Kasumi-1 (cell line): ENCODE results near the gene PHYHD1.
A peak's percentile ranks its signal among the peaks of the same experiment; 100 is the strongest.

ENCODE experiments used
- DNase-seq, 2 experiments: peaks; one replicate each; lab custom pipeline; 2025; lab: John Stamatoyannopoulos, UW

Gene PHYHD1

GRCh38 chr9:128920381-128921058 lies at the start of gene PHYHD1:
PHYHD1 (plus strand) TSS chr9:128920982; CDS start chr9:128922324, 1,342 bp downstream.
- DNase-seq, result no peak

DNA sequence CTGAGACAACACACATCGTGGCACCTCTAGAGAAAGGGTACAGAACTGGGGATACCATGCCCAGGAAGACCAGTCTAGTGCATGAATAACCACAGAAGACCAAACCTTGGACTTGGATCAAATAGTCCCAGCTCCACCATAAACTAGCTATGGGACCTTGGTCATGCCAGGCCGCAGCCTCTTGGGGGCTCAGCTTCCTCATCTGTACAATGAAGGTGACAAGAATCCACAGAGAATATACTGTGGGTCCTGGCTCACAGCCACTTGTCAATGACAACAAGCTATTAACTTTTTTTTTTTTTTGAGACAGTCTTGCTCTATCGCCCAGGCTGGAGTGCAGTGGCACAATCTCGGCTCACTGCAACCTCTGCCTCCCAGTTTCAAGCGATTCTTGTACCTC lies 42.9 kb upstream of the PHYHD1 start:
- peak; percentile 4 to 34 for DNase-seq

DNA sequence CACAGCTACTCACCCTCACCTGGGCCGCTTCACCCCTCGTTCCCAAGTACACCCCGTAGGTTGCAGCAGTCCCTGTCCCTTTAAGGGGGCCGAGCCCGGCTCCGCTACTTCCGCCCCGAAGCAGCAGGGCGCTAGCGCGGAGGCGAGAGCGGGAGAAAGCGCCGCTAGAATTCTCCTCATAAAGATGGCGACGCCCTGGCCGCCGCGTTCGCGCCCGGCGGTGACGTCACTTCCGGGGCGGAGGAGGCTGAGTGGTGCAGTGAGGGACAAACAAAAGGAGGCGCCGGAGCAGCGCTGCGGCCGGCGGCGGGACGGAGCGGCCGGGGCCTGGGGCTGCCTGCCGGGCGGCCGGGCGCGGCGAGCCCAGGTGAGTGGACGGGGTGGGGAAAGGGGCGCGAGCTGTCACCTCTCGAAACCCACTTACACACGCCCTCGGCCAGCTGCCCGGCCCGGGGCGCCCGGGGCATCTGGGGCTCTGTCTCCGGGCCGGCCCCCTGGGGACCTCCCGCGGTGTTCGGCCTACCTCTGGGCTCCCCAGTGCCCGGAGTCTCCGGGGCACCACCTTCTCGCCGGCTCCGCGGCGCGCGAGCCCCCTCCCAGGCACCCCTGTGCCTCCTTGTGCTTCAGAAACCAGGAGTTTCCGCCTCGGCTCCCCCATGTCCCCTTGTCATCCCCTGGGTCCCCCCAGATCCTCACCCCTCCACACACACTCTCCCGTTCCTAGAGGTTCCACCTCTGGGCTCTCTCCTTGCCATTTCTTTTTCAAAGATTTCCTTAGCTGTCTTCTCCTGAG lies 38.7 kb upstream of the PHYHD1 start, which contains the start of the genes KYAT1 and LRRC8A:
Gene KYAT1 (minus strand): TSS at position 67 of the 793 bp plus-strand sequence. CDS start 36,545 bp downstream, outside the sequence.
Gene LRRC8A (plus strand): TSS at position 250 of the 793 bp plus-strand sequence. CDS start 25,032 bp downstream, outside the sequence.
- peak; percentile 95 for DNase-seq

DNA sequence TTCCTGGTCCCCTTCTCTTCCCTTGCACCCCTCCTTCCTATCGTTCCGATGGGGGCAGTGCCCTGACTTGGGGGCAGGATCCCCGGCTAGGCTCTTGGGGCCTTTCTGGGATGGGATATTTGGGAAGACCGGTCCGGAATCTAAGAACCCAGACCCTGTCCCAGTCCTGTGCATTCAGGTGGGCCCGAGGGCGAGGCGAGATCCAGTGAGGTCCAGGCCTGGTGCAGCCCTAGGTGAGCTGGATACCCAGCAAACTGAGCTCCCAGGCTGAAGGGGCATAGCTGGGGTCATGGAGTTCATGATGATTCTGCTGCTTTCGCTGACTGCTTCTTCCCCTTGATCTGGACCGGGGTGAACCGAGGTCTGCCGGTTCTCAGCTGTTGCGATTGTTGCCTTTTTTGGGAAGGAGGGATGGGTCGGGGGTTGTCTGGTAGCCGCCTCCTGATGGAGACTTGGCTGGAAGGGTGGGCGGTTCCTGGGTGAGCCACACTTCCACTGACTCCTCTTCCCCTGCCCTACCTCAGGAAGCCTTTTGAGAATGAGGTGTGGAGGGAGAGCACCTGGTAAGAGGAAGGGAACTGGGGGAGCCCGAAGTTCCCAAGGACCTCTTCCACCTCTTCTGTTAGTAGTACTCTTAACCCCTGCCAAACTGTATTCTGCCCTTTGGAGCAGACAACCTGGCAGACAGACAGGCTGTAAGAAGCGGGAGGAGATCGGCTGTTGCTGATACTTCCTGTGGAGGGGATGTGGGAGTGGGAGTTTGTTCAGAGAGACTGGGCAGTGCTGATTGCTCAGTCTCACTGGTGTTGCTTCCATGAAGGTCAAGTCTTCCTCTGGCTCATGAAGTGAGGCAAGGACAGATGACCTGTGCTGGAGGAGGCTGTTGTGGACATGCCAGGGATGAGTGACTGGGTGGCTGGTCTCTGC lies 37.8 kb upstream of the PHYHD1 start:
- peak; percentile 20 to 37 for DNase-seq

GRCh38 chr9:128884164-128884563 lies 36.6 kb upstream of the PHYHD1 start:
- DNase-seq, result no peak

DNA sequence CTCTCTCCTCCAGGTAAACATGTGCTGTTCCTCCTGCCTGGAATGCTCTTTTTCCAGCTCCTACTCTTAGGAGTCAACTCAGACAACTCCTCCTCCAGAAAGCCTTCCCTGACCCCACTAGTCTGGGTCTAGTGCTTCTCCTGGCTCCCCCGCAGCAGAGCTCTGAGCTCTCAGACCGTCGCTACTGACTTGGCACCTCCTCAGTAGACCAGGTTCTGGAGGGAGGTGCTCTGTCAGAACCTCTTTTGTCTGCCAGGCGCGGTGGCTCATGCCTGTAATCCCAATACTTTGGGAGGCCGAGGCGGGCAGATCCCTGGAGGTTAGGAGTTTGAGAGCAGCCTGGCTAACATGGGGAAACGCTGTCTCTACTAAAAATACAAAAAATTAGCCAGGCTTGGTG lies 35.4 kb upstream of the PHYHD1 start:
- DNase-seq, result no peak

GRCh38 chr9:128885798-128886197 lies 35.0 kb upstream of the PHYHD1 start:
- no peak for DNase-seq

DNA sequence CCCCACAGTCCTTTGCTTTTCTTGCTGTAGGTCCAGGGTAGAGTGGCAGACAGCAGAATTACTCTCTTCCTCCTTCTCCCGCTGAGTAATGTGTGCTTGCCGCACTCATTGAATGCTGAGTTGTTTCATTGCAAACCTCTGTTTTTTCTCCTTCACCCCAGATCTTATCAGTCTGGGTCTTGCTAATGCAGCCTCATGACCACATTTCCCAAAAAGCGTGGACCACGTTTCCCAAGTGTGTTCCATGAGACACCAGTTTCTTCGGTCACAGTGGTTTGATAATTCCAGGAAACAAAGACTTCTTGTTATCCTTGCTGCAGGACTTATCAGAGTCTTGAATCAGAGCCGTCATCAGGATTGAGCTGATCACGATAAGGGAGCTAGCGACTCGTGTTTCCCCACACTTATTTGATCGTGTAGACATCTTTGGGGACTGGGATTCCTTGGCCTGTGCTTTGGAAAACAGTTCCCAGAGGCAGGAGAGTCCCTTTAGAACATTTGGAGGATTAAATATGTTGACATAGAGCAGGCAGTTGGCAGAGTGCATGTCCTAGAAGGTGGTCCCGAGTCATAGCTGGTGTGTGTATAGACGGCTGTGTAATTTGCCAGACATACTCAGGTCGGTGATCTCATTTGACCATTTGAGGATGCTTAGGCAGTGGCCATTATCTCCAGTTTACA lies 34.4 kb upstream of the PHYHD1 start:
- no peak for DNase-seq

DNA sequence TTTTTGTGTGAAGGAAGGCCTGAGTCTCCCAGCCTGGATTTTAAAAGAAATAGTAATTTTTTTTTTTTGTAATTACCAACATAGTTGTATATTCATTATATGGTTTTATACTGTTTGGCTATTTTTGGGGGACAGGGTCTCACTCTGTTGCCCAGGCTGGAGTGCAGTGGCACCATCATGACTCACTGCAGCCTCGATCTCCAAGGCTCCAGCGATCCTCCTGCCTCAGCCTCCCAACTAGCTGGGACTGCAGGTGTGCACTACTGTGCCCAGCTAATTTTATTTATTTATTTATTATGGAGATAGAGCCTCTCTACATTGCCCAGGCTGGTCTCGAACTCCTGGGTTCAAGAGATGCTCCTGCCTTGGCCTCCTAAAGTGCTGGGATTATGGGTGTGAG lies 33.7 kb upstream of the PHYHD1 start:
- no peak for DNase-seq

DNA sequence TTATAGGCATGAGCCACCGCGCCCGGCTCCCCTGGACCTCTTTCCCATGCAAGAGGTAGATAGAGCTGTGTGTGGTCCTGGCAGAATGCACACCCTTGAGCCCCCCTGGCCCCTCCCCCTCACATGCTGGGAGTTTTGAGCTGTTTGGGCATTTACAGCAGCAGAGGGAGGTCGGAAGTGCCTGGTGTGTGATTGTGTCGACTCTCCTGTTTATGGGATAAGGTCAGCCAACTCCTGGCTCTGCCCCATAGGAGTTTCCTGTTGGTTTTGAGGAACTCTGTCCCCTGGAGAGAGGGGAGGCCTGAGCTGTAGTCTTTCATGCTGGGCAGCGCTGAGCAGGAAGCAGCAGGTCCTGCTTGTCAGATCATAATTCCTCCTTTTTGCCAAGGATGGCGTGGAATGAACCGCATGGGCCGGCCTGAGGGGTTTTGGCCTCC lies 32.9 kb upstream of the PHYHD1 start:
- no peak for DNase-seq

- no peak for DNase-seq
Measured at GRCh38 chr9:128891321-128892220, 29.2 kb upstream of the PHYHD1 start.

- peak; percentile 21 to 51 for DNase-seq
Measured at GRCh38 chr9:128892221-128892921, 28.4 kb upstream of the PHYHD1 start.

DNA sequence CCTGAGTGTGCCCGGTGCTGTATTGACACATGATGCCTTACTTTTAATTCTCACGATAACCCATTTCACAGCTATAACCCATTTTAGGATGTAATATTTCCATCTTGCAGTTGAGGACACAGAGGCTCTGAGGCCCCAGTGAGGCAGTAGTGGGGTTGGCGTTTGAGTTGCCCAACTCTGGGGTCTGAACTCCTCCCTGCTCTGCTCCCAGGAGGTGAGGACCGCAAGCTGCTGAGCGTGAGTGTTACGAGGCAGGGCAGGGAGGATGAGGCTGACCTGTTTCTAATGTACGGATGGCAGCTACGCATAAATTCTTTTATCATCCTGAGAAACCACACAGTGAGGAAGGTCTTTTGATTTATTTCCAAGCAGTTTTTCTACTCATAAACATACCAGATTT lies 27.4 kb upstream of the PHYHD1 start:
- DNase-seq, result no peak

DNA sequence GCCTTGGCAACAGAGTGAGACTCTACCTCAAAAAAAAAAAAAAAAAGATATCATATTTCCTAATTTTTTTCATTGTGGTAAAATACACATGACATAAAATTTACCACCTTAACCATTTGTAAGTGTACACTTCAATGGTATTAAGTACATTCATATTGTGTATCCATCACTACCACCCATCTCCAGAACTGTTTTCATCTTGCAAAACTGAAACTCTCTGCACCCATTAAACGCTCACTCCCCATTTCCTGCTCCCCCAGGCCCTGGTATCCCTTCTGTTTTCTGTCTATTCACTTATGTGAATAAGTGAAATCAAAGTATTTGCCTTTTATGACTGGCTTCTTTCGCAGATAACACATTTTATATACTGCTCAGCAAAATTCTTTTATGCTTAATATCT lies 26.0 kb upstream of the PHYHD1 start:
- DNase-seq, result no peak

- no peak for DNase-seq
Measured at GRCh38 chr9:128895556-128895955, 25.2 kb upstream of the PHYHD1 start.

DNA sequence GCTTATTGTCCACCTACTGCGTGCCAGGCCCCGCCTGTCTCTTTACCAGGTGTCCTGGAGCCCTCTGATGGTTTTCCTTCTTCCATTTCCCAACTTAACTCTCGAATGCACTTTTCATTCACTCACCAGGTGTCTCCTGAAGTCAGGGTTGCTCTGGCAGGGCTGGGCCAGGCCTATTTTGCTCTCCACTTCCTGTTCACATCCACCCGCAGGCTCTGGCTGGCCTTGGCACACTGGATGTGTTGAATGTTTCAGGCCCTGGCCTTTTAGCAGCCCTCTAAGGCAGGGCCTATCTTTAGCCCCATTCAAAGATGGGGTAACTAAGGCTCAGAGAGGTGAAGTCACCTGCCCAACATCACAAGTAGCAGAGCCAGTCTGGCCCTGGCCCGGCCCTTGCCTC lies 22.4 kb upstream of the PHYHD1 start:
- DNase-seq, result no peak

DNA sequence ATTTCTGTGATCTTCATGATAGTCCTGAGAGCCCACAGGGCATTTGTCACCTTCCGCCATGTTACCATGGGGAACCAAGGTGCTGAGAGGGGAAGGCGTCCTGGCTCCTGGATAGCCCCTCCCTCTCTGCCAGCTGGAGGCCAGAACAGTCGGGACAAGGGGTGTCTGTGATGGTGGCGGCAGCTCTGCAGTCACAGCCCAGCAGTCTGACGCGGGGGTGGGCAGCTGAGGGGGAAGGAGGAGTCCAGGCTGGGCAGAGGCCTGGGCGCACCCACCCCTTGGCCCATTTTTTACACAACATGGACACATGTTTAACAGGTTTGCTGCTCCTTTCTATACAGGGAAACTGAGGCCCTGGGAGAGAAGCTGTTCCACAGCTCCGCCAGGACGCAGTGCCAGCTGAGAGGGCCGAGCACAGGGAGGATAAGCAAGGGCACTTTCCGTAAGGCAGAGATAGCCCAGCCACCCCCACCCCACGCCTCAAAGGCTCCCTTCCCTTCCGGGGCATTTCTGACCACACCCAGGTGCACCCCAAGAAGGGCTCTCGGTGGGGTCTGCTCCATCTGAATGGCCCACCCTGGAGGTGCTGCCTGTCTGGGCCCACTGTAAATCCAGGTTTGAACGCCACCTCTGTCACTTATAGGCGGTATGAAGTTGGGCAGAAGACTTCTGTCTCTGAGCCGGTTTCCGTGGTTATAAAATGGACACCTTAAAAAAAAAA lies 21.8 kb upstream of the PHYHD1 start:
- no peak for DNase-seq

GRCh38 chr9:128899566-128900322 lies 21.0 kb upstream of the PHYHD1 start:
- DNase-seq, result peak; percentile 51 to 70
